GM12878 (cell line): Measurements from ENCODE around the gene PHLPP1. TPM values are rescaled to one million over a fixed set of nuclear protein-coding genes. Genes with fewer than 3 reads are reported as not detected.

ENCODE experiments used
- ATAC-seq: fragments of 200-7000 bp; cut with Tn5 transposase; 3 replicates; pipeline ENCODE4 v1.9.1; 2020; ENCODE audit warnings: mild to moderate bottlenecking, moderate library complexity
- BruUV-seq: library from RNA; stranded (reverse); fragments of 400-500 nt; replicated peaks from 2 replicates; lab custom pipeline; 2021; lab: Mats Ljungman, UMichigan
- CTCF ChIA-PET: fragments of 300-600 bp; sonication (Branson Sonifier 250); formaldehyde crosslinking; extraction: SDS; loops from one replicate; lab custom pipeline; 2021; ENCODE audit warnings: inconsistent platforms; lab: Yijun Ruan, JAX
- POLR2A ChIA-PET: fragments of 350-600 bp; formaldehyde crosslinking; extraction: SDS; loops from one replicate; lab custom pipeline; 2021; ENCODE audit warnings: inconsistent platforms; lab: Charles Lee
- RAD21 ChIA-PET: fragments of 300-600 bp; sonication (Branson Sonifier 250); formaldehyde crosslinking; loops from one replicate; lab custom pipeline; 2023; ENCODE audit warnings: antibody characterized with exemption; ENCODE audit not compliant: unreplicated experiment; lab: Charles Lee
- SMC1A ChIA-PET: fragments of 300-600 bp; sonication (Branson Sonifier 250); formaldehyde crosslinking; loops from one replicate; lab custom pipeline; 2023; ENCODE audit not compliant: unreplicated experiment, uncharacterized antibody; lab: Charles Lee
- DNase-seq: peaks from one replicate; pipeline ENCODE4 v3.0.0-alpha.2; 2011; ENCODE audit warnings: low read depth, low spot score
- FAIRE-seq: peaks from 3 replicates; lab custom pipeline; 2011; peaks lifted over from hg19 to GRCh38; lab: Jason Lieb, UNC
- H2AFZ ChIP-seq: 2 replicates; pipeline ENCODE4 v1.6.0; 2011; ENCODE audit warnings: low read depth, low read length, control low read depth; ENCODE audit not compliant: control insufficient read depth
- H3K27ac ChIP-seq: 2 replicates; pipeline ENCODE4 v1.5.1; 2011; ENCODE audit warnings: control low read depth; ENCODE audit not compliant: control insufficient read depth, insufficient read depth
- H3K27me3 ChIP-seq, 2 experiments: replicated peaks in 1 of 2; 2 replicates each; pipeline versions ENCODE4 v1.6.0 to v1.6.1; 2011; ENCODE audit warnings: low read length in 1 of 2; ENCODE audit not compliant: control insufficient read depth in 2 of 2, insufficient read depth in 2 of 2
- H3K36me3 ChIP-seq, 2 experiments: 2 replicates each; pipeline ENCODE4 v1.5.1; 2011; ENCODE audit warnings: low read length in 1 of 2; ENCODE audit not compliant: control insufficient read depth in 2 of 2, insufficient read depth in 2 of 2
- H3K4me1 ChIP-seq: 2 replicates; pipeline ENCODE4 v1.6.1; 2011; ENCODE audit warnings: mild to moderate bottlenecking, low read length, moderate library complexity, mixed read lengths; ENCODE audit not compliant: control insufficient read depth, insufficient read depth
- H3K4me2 ChIP-seq: 2 replicates; pipeline ENCODE4 v1.6.0; 2011; ENCODE audit warnings: control low read depth; ENCODE audit not compliant: control insufficient read depth, insufficient read depth
- H3K4me3 ChIP-seq: fragments of 200-600 bp; sonication (generic); 2 replicates; pipeline ENCODE4 v1.5.1; 2016
- H3K79me2 ChIP-seq: 2 replicates; pipeline ENCODE4 v1.6.0; 2011; ENCODE audit warnings: low read length; ENCODE audit not compliant: control insufficient read depth, insufficient read depth
- H3K9ac ChIP-seq: 2 replicates; pipeline ENCODE4 v1.8.0; 2011; ENCODE audit warnings: low read length, control low read depth, mixed read lengths; ENCODE audit not compliant: control insufficient read depth, insufficient read depth
- H3K9me3 ChIP-seq: replicated peaks from 3 replicates; pipeline ENCODE4 v1.5.1; 2011; ENCODE audit warnings: mild to moderate bottlenecking, low read length; ENCODE audit not compliant: control insufficient read depth, insufficient read depth
- H4K20me1 ChIP-seq: 2 replicates; pipeline ENCODE4 v1.6.0; 2011; ENCODE audit not compliant: control insufficient read depth, insufficient read depth
- BRCA1 ChIP-seq: IDR thresholded peaks from 2 replicates; pipeline ENCODE4 v1.6.1; 2011; ENCODE audit warnings: low read depth, low read length, improper control_type of control experiment
- CBX3 ChIP-seq: fragments of 200-600 bp; sonication (generic); IDR thresholded peaks from 2 replicates; pipeline ENCODE4 v1.6.1; 2016; ENCODE audit warnings: low read depth, borderline replicate concordance
- CTCF ChIP-seq, 3 experiments: IDR thresholded peaks in 2 of 3; conservative IDR thresholded peaks in 1 of 3; 2 replicates each; pipeline ENCODE4 v1.5.1; 2011; ENCODE audit warnings: low read depth in 3 of 3, low read length in 3 of 3, mild to moderate bottlenecking in 3 of 3, control low read depth in 2 of 3, moderate library complexity in 2 of 3, inconsistent platforms in 1 of 3, mixed read lengths in 1 of 3; ENCODE audit not compliant: control insufficient read depth in 2 of 3, insufficient read depth in 1 of 3; ENCODE audit errors: extremely low read depth in 1 of 3
- ESRRA ChIP-seq: IDR thresholded peaks from 2 replicates; pipeline ENCODE4 v1.6.1; 2012; ENCODE audit warnings: mild to moderate bottlenecking, low read length, improper control_type of control experiment
- LARP7 ChIP-seq: fragments of 450-650 bp; IDR thresholded peaks from 2 replicates; pipeline ENCODE4 v1.6.1; 2017; ENCODE audit warnings: mild to moderate bottlenecking
- NBN ChIP-seq: fragments of 450-650 bp; IDR thresholded peaks from 2 replicates; pipeline ENCODE4 v1.6.1; 2016
- NFIC ChIP-seq: IDR thresholded peaks from 2 replicates; pipeline ENCODE4 v1.6.1; 2012; ENCODE audit warnings: low read depth, mild to moderate bottlenecking, inconsistent platforms, low read length, moderate library complexity
- NFYA ChIP-seq: IDR thresholded peaks from 2 replicates; pipeline ENCODE4 v1.6.1; 2011; ENCODE audit warnings: low read depth, mild to moderate bottlenecking, low read length, improper control_type of control experiment, borderline replicate concordance
- PKNOX1 ChIP-seq: fragments of 450-650 bp; IDR thresholded peaks from 2 replicates; pipeline ENCODE4 v1.6.1; 2016; ENCODE audit warnings: mild to moderate bottlenecking
- POLR2A ChIP-seq: IDR thresholded peaks from 2 replicates; pipeline ENCODE4 v1.6.1; 2011; ENCODE audit warnings: low read depth, mild to moderate bottlenecking, low read length
- SIX5 ChIP-seq: IDR thresholded peaks from 2 replicates; pipeline ENCODE4 v1.6.1; 2011; ENCODE audit warnings: mild to moderate bottlenecking, low read depth, low read length, moderate library complexity; ENCODE audit not compliant: severe bottlenecking
- STAT1 ChIP-seq: fragments of 450-650 bp; conservative IDR thresholded peaks from 2 replicates; pipeline ENCODE4 v1.6.1; 2014; ENCODE audit warnings: antibody characterized with exemption, mild to moderate bottlenecking
- TCF7 ChIP-seq: IDR thresholded peaks from 2 replicates; pipeline ENCODE4 v1.6.1; 2014; ENCODE audit warnings: antibody characterized with exemption, borderline replicate concordance
- WGBS: methylation state at CpG from one replicate; pipeline ENCODE4 v1.1.6; 2016; ENCODE audit warnings: low lambda C conversion rate; ENCODE audit not compliant: insufficient replicate concordance, insufficient coverage; ENCODE audit errors: missing lambda C conversion rate; 5-methylcytosine and 5-hydroxymethylcytosine counted together
- in situ Hi-C: fragments of 300-500 bp; cut with MboI; formaldehyde crosslinking; loops from 9 replicates; pipeline ENCODE4 v1.14.3; 2018; ENCODE audit warnings: mixed read lengths
- intact Hi-C: fragments of 100-400 bp; cut with micrococcal nuclease; formaldehyde crosslinking; loops from one replicate; pipeline ENCODE4 v1.14.2; 2022; ENCODE audit not compliant: unreplicated experiment
- polyA plus RNA-seq, 11 experiments: library from polyadenylated mRNA; depleted of rRNA in 4 of 11; unstranded in 6 of 11; stranded (reverse) in 5 of 11; fragments of >200 nt; fragmentation: Nextera tagmentation in 4 of 11; fragmentation: Illumina TruSeq in 1 of 11; extraction: Ambion mirVana in 4 of 11; extraction: Trizol in 1 of 11; gene quantifications; 1 replicate in 1 of 11; 2 replicates in 10 of 11; pipeline versions ENCODE4 v1.2.1 to v1.2.3, GENCODE V29; 2011 to 2016; ENCODE audit warnings: inconsistent platforms in 2 of 11, missing spikeins in 2 of 11, low read depth in 1 of 11
- total RNA-seq, 4 experiments: library from RNA; depleted of rRNA in 3 of 4; stranded (reverse); fragments of >200 nt in 3 of 4; fragmentation: Illumina TruSeq in 1 of 4; extraction: Trizol in 1 of 4; gene quantifications; 2 replicates each; pipeline versions ENCODE4 v1.2.1 to v1.2.3, GENCODE V29; 2013 to 2021

PHLPP1 gene
- total and polyA plus RNA-seq, 10 of the 15 experiments (the other 5 are each of a cell fraction or from before 2014, with no cell fraction given) = 0.42 to 7.0 (median 1.9) TPM

GRCh38 chr18:62842898-62843297 is 127.6 kb downstream of the PHLPP1 start:
- 59% methylated on average over 1 of the region's 1 CpG for WGBS
- Histone ChIP-seq H3K4me3 (no peak overlapping the region), H3K9me3 (no peaks in the 10 kb centered on the region; the same call in 2 of the 3 replicates), H3K4me1 (peaks cover 29% of the 10 kb centered on the region), H4K20me1 (no peaks in the 10 kb centered on the region), H3K27ac (no peak overlapping the region), H3K36me3 (no peaks in the 10 kb centered on the region), H3K79me2 (no peaks in the 10 kb centered on the region), H3K27me3 (no peaks in the 10 kb centered on the region), H2AFZ (no peak overlapping the region), H3K4me2 (no peak overlapping the region), H3K9ac (no peak overlapping the region)
- ChIA-PET RAD21 (no interaction called here), CTCF (interaction anchor here (0.8 to 1.5 kb wide), 2 partner anchors 10 to 112 kb away, joined by 3 read pairs; no protein-coding TSS in a partner anchor), SMC1A (interaction anchor here (0.7 kb wide), 1 partner anchor 26 kb away, joined by 4 read pairs; no protein-coding TSS in a partner anchor), POLR2A (no interaction called here)
- TF ChIP-seq LARP7 (no peak), NBN (no peak), NFYA (no peak), STAT1 (no peak), CBX3 (no peak), POLR2A (no peak), CTCF (IDR thresholded peaks at IDR 0.05 in 2 of 3, conservative IDR thresholded peaks at IDR 0.05 in 1 of 3; ENCODE audit: control insufficient read depth in 2 of 3, extremely low read depth in 1 of 3, insufficient read depth in 1 of 3, low read depth in 3 of 3, low read length in 3 of 3) (no peak), SIX5 (no peak), TCF7 (no peak), NFIC (no peak), PKNOX1 (no peak), ESRRA (no peak), BRCA1 (no peak)
- no peak for FAIRE-seq
- no peak for DNase-seq
- intact Hi-C loops = no loop called here
- in situ Hi-C loops = no loop called here
- no peak for ATAC-seq
- no TSS peak for BruUV-seq
